ENCODE measurements around the gene LIN7B.
"Not testable (repeated sequence)": the region's sequence is repeated elsewhere in the genome, so short reads cannot be mapped to it uniquely, and the experiment has no call there.

DNA sequence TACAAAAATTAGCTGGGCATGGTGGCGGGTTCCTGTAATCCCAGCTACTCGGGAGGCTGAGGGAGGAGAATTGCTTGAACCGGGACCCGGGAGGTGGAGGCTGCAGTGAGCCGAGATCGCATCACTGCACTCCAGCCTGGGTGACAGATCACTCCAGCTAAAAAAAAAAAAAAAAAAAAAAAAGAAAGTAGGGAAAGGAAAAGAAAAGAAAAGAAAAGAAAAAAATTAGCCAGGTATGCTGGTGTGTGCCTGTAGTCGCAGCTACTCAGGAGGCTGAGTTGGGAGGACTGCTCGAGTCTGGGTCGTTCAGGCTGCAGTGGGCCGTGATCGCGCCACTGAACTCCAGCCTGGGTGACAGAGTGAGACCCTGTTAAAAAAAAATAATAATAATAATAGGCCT lies 13.1 kb downstream of the LIN7B start:
- TF ChIP-seq, protein P1, sequence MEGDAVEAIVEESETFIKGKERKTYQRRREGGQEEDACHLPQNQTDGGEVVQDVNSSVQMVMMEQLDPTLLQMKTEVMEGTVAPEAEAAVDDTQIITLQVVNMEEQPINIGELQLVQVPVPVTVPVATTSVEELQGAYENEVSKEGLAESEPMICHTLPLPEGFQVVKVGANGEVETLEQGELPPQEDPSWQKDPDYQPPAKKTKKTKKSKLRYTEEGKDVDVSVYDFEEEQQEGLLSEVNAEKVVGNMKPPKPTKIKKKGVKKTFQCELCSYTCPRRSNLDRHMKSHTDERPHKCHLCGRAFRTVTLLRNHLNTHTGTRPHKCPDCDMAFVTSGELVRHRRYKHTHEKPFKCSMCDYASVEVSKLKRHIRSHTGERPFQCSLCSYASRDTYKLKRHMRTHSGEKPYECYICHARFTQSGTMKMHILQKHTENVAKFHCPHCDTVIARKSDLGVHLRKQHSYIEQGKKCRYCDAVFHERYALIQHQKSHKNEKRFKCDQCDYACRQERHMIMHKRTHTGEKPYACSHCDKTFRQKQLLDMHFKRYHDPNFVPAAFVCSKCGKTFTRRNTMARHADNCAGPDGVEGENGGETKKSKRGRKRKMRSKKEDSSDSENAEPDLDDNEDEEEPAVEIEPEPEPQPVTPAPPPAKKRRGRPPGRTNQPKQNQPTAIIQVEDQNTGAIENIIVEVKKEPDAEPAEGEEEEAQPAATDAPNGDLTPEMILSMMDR (IDR thresholded peaks at IDR 0.05; ENCODE audit: low read depth, low read length, poor library complexity, severe bottlenecking), result not testable (repeated sequence)
- not testable (repeated sequence) for TF ChIP-seq EZH2phosphoT487 (IDR thresholded peaks at IDR 0.05; ENCODE audit: borderline replicate concordance, low read length)

Measured in DOHH2 (cell line).